Middle frontal gyrus (tissue), 1 donor: ENCODE data around the gene STK10.
"Not testable (repeated sequence)": the region's sequence is repeated elsewhere in the genome, so short reads cannot be mapped to it uniquely, and the experiment has no call there.

Source experiments
- DNase-seq: peaks from one replicate; pipeline ENCODE4 v3.0.0-alpha.2; 2015; ENCODE audit warnings: low spot score; ENCODE audit errors: extremely low spot score

The STK10 gene

GRCh38 chr5:172166030-172166826 lies 21.8 kb downstream of the STK10 start:
- no peak for DNase-seq

GRCh38 chr5:172165465-172165864 lies 22.6 kb downstream of the STK10 start:
- no peak for DNase-seq

- DNase-seq, result no peak
Measured at GRCh38 chr5:172164769-172165212, 23.2 kb downstream of the STK10 start.

- no peak for DNase-seq
Measured at GRCh38 chr5:172163346-172163745, 24.7 kb downstream of the STK10 start.

- DNase-seq, result no peak
Measured at GRCh38 chr5:172162987-172163343, 25.1 kb downstream of the STK10 start.

- no peak for DNase-seq
Measured at GRCh38 chr5:172162323-172162986, 25.6 kb downstream of the STK10 start.

GRCh38 chr5:172160506-172160905 lies 27.5 kb downstream of the STK10 start:
- DNase-seq, result no peak

- no peak for DNase-seq
Measured at GRCh38 chr5:172159016-172159415, 29.0 kb downstream of the STK10 start.

- no peak for DNase-seq
Measured at GRCh38 chr5:172156541-172156994, 31.5 kb downstream of the STK10 start.

- not testable (repeated sequence) for DNase-seq
Measured at GRCh38 chr5:172155101-172155500, 32.9 kb downstream of the STK10 start.

- DNase-seq, result no peak
Measured at GRCh38 chr5:172153695-172154094, 34.3 kb downstream of the STK10 start.

GRCh38 chr5:172151661-172152210 lies 36.3 kb downstream of the STK10 start:
- DNase-seq, result no peak

GRCh38 chr5:172150514-172151425 lies 37.3 kb downstream of the STK10 start:
- DNase-seq, result no peak

- not testable (repeated sequence) for DNase-seq
Measured at GRCh38 chr5:172149481-172149880, 38.5 kb downstream of the STK10 start.

- no peak for DNase-seq
Measured at GRCh38 chr5:172149073-172149472, 39.0 kb downstream of the STK10 start.

- DNase-seq, result no peak
Measured at GRCh38 chr5:172148381-172148780, 39.6 kb downstream of the STK10 start.

- DNase-seq, result no peak
Measured at GRCh38 chr5:172147857-172148256, 40.2 kb downstream of the STK10 start.

- no peak for DNase-seq
Measured at GRCh38 chr5:172146748-172147092, 41.3 kb downstream of the STK10 start.

GRCh38 chr5:172145870-172146747 lies 41.9 kb downstream of the STK10 start:
- no peak for DNase-seq
